Epidermal melanocyte (primary cell): Measurements from ENCODE around the gene COPS2.
"Not testable (repeated sequence)": the region's sequence is repeated elsewhere in the genome, so short reads cannot be mapped to it uniquely, and the experiment has no call there.

ENCODE experiments used
- DNase-seq: peaks from one replicate; pipeline ENCODE4 v3.0.0; 2011; ENCODE audit warnings: low spot score; ENCODE audit not compliant: insufficient read length

The COPS2 gene

DNA sequence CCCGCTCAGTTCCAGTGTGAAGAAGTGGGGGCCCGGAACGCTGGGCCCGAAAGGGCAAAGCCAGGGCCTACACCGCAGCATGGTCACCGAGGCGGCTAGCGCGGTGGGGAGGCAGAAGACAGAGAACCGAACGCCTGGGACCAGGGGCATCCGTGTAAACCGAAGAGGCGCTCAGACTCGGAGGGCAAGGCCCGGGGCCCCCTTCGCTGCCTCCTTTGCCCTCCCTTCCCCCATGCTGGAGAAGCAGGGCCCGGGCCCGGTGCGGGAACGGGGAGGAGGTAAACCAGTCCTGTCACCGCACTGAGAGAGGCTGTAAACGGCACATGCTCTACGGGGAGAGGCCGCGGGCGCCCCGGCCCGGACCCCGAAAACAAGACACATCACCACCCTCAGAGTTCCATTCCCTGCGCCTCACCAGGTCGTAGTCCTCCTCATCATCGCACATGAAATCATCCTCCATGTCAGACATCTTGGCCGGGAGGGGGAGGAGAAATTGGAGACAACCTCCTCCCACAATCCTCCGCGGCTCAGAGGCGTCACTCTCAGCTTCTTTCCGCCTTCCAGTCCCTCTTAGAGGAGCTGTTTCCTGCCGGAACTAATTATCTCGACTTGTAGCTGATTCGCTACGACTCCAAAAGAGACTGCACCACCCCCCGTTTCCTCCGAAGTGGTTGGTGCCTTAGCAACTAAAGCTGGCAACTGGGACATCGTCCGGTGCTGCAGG lies at the start of gene COPS2:
COPS2 (minus strand) TSS at position 490 of the 724 bp plus-strand sequence; CDS start at position 469, 21 bp downstream.
- peak; percentile 80 for DNase-seq

DNA sequence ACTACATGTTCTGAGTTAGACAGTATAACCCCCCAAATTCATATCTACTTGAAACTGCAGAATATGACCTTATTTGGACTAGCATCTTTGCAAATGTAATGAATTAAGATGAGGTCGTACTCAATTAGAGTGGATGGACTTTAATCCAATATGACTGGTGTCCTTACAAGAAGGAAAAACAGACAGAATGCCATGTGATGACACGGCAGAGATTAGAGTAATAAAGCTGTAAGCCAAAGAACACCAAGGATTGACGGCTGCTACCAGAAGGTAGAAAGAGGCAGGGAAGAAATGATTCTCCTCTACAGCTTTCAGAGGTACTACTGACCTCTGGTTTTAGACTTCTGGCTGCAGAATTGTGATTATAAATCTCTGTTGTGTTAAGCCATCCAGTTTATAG lies 44.9 kb upstream of the COPS2 start:
- DNase-seq = no peak

DNA sequence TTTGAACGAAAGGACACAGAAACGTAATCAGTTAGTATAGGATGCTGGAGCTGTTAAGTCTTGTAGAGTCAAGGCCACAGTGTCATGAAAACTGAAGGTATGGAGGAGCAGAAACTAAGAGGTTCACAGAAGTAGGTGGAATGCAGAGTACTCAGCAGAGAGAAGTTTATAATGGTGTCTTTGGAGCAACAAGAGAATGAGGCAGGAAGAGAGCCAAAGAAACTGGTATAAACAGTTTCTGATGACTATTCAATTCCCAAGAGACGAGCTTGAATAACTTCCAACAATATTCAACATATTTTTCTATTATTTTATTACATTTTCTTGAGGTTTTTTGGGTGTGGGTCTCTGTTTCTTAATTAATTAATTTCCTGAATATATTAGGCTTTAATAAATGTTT lies 44.3 kb upstream of the COPS2 start:
- DNase-seq = no peak

DNA sequence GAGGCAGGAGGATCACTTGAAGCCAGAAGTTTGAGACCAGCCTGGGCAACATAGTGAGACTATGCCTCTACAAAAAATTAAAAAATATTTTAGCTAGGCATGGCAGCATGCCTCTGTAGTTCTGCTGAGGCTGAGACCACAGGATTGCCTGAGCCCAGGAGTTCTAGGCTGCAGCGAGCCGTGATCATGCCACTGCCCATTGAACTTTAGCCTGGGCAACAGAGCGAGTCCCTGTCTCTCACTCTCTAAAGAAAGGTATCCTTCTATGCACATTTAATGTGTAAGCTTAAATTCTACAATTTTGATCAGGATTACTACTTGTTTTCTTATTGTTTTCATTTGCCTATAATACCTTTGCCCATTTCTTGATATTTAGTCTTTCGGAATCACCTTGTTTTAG lies 41.5 kb upstream of the COPS2 start:
- no peak for DNase-seq

DNA sequence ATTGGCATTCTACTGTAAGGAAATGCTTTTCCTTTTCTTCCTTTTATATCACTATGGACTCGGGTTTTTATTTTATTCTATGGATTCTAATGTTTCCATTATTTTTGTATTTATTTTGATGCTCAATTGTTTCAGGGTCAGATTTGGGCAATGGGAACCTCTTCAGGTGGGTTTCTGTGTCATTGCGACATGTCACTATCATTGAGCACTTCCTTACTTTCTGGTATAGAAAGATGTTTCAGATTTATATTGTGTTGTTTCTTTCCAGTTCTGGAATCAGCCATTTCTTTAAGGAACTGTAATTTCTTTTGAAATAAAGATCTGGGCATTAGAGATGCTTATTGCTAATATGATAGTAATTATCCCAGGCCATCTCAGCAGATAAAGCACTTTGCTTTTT lies 36.5 kb upstream of the COPS2 start:
- no peak for DNase-seq

DNA sequence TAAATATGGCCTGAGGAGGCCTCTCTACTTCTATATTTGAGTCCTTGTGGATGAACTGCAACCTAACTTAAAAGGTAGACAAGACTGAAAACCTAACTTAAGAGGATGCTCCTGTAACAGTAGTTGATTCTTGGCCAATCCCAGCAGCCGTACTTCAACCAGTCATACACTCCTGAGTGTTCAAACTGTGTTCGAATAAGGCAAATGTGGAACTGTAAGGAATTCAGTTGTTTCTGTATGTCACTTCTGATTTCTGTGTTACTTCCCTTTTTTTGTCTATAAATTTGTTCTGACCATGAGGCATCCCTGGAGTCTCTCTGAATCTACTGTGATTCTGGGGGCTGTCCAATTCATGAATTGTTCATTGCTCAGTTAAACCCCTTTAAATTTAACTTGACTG lies 35.2 kb upstream of the COPS2 start:
- DNase-seq = no peak

DNA sequence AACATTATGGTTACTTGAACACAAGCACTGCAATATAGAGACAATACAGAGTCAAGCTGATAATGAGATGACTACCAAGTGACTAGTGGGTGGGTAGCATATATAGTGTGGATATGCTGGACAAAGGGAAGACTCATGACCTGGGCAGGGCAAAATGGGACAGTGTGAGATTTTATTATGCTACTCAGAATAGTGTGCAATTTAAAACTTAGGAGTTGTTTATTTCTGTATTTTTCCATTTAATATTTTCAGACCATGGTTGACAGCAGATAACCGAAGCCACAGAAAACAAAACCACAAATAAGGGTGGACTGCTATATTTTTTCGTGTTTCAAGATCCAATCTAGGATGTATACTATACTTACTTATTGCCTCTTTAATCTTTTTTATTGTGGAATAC lies 34.2 kb upstream of the COPS2 start:
- no peak for DNase-seq

- DNase-seq = no peak
These were observed 33.5 kb upstream of the COPS2 start for GRCh38 chr15:49188933-49189332.

DNA sequence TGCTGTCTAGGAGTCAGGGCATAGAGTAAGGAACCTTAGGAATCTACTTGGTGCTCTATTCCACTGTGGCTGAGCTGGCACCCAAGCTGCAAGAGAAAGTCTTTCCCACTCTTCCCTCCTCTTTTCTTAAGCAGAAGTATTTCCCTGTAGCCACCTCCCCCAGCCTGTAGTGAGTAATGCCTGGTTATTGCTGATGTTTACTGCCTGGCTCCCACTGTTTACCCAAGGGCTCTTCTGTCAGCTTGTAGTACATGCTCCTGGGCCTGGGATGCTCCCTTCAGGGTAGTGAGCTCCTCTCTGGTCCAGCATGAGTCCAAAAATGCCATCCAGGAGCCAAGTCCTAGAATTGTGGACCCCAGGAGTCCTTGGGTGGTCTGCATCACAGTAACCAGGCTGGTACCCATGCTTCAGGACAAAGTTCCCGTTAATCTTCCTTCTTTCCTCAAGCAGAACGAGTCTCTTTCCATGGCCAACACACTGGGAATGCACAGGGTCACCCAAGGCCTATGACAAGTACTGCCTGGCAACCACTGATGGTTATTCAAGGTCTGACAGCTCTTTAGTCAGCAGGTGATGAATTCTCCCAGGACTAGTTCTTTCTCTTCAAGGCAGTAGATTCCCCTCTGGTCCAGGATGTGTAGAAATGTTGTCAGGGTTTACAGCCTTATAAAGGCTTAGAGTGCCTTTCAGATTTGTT lies 32.3 kb upstream of the COPS2 start:
- DNase-seq = no peak

DNA sequence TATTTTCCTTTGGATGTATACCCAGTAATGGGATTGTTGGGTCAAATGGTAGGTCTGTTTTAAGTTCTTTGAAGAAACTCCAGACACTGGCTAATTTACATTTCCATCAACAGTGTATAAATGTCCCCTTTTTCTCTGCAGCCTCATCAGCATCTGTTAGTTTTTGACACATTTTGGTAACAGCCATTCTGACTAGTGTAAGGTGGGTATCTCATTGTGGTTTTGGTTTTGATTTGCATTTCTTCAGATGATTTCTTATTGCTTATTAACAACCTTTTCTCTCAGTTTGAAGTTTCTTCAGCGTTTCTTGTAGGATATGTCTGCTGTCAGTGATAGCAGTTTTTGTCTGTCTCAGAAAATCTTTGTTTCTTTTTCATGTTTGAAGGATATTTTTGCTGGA lies 30.1 kb upstream of the COPS2 start:
- no peak for DNase-seq

GRCh38 chr15:49183741-49184140 lies 28.3 kb upstream of the COPS2 start:
- DNase-seq = not testable (repeated sequence)

GRCh38 chr15:49182128-49182527 lies 26.7 kb upstream of the COPS2 start:
- no peak for DNase-seq

- DNase-seq = peak; percentile 44
These were observed 24.2 kb upstream of the COPS2 start for GRCh38 chr15:49179433-49180190.

DNA sequence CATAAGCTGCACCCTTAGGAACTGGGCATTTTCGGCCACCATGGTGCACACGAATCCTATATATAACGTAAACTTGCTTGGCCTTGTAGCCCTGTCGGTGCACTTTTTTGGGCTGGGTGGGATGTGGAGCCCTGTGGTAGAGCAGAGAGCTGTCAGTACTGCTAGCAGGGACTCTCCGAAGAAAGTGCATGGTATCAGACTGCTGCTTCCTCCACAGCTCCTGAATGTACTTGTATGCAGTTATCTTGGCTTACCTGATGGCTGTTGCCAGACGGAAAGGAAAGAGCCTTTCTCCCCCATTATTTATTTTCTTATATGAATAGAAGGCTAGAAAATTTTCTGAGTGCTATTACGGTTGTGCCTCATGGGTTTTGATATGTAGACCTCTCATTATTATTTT lies 23.1 kb upstream of the COPS2 start:
- no peak for DNase-seq

DNA sequence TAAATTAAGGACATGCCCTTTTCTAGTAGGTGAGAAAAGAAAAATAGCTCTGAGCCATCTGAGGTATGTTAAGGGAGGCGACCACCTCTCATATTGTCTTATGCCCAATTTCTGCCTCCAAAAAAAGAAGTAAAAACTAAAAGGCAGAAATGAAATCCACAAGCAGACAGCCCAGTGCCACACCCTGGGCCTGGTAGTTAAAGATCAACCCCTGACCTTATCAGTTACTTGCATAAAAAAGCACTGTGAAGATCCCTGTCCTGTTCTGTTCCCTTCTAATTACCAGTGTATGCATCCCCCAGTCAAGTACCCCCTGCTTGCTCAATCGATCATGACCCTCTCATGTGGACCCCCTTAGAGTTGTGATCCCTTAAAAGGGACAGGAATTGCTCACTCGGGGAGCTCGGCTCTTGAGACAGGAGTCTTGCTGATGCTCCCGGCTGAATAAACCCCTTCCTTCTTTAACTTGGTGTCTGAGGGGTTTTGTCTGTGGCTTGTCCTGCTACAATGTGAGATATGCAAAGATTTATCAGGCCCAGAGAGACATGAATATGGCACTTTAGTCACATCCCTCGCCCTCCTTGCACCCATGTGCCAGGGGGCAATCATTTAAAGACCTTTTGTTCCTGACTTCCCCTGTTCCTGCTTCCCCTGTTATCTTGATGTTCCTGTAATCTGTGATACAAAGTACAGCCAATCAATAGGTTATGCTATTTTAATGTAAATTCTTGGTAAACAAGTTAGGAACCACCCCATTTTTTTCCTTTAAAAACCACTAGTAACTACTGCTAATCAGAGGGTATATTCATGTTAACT lies 20.4 kb upstream of the COPS2 start:
- DNase-seq = not testable (repeated sequence)

DNA sequence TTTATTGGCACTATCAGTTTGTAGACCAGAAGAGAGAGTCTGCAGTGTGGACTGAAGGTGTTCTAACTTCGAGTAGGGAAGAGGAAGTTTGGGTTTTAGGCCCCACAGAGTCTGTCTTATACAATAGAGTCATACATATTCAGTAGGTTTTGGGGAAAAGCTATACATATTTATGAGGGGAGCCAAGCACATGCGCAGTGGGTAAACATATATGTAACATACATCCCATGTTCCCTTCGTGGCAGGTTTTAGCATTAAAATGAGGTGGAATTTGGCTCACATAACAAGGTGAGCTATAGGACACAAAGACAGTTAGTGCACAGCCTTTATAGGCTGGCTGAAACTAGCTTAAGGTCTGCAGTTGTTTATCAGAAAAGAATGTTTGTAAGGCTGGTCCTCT lies 19.5 kb upstream of the COPS2 start:
- no peak for DNase-seq

DNA sequence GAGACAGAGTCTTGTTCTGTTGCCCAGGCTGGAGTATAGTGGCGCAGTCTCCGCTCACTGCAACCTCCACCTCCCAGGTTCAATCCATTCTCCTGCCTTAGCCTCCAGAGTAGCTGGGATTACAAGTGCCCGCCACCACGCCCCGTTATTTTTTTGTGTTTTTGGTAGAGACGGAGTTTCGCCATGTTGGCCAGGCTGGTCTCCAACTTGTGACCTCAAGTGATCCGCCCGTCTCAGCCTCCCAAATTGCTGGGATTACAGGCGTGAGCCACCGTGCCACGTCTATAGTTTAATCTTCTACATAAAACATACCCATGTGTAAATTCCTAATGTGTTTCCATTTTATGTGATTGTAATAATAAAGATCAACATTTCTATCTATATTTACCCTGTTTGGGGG lies 16.4 kb upstream of the COPS2 start:
- no peak for DNase-seq

DNA sequence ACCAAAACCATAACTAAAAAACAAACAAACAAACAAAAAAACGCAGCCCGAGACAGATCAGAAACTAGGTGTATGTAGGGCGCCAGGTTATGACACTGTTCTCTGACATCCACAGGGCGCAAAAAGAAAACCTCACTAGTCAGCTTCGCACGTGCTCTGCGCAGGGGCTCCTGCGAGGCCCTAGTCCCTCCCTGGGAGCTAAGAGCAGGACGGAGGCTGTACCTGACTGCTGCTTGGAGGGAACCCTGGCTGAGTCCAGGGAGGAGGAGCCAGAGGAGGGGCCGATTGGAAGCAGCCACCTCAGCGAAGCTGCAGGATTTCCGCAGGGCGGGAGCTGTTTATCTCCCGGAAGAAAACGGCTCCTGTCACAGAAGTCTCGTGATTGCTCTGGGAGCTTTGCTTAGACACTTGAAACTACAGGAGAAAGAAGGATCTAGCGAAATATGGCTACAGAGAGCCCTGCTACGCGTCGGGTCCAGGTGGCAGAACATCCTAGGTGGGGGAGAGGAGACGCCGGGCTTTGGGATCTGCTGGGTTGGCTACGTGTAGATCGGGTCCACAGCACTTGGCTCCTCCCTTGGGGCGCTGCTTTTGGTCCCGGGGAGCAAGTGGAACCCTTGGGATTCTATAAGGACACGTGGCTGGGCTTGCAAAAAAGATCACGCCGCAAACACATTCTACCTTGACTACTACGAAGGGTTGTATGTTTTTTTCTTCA lies 14.6 kb upstream of the COPS2 start, which contains the start of gene GALK2:
GALK2 (plus strand) TSS at position 368 of the 718 bp plus-strand sequence; CDS start at position 444, 76 bp downstream.
- DNase-seq = peak; percentile 30

DNA sequence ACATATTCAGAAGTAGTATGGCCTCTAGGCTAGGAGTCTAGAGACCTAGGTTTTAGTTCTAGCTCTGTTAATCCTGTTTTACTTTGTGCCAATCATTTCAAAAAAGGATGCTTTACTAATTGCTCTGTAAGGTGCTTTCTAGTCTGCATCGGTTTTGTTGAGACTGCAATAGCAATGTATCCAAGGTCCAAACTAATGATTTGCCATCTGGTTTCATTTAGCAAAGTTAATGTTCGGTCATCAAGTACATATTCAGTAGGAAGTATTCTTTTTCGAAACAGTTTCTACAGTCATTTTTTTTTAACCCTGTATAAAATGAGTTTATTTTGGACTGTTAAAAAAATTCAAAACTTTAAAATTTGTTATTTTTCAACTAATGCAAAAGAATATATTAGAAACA lies 12.6 kb upstream of the COPS2 start:
- no peak for DNase-seq

DNA sequence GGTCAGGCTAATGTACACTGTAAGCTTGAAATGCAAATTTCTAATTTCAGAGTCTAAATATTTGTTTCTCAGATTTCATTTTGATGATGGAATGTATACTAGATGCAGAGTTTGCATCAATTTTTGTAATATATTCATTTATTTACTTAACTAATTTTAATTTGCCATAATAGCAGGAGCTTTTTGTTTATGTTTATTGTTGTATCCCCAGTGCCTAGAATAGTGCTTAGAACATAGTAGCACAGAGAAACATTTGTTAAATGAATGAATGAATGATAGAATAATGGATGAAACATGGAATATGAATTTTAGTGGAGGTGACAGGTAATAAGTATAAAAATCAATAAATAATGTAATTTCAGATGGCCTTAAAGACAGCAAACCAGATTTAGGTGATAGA lies 9.5 kb upstream of the COPS2 start:
- DNase-seq = no peak

- DNase-seq = no peak
These were observed 8.3 kb upstream of the COPS2 start for GRCh38 chr15:49163678-49164077.
